IMR-90 (cell line): ENCODE measurements around the gene SLC25A21.

Experiments used
- BHLHE40 ChIP-seq: fragments of 150-350 bp; IDR thresholded peaks from 2 replicates; pipeline ENCODE4 v1.6.1; 2016; ENCODE audit warnings: mild to moderate bottlenecking, low read depth, low read length
- CEBPB ChIP-seq: IDR thresholded peaks from 2 replicates; pipeline ENCODE4 v1.6.1; 2012; ENCODE audit warnings: low read depth, low read length, improper control_type of control experiment
- CTCF ChIP-seq: conservative IDR thresholded peaks from 2 replicates; pipeline ENCODE4 v1.5.1; 2012; ENCODE audit warnings: mild to moderate bottlenecking, low read depth, low read length, improper control_type of control experiment
- MAFK ChIP-seq: IDR thresholded peaks from 2 replicates; pipeline ENCODE4 v1.6.1; 2012; ENCODE audit warnings: low read depth, low read length, improper control_type of control experiment
- MAZ ChIP-seq: IDR thresholded peaks from 2 replicates; pipeline ENCODE4 v1.6.1; 2012; ENCODE audit warnings: low read depth, mild to moderate bottlenecking, low read length, improper control_type of control experiment, moderate library complexity, borderline replicate concordance
- MXI1 ChIP-seq: IDR thresholded peaks from 2 replicates; pipeline ENCODE4 v1.6.1; 2012; ENCODE audit warnings: low read depth, mild to moderate bottlenecking, low read length, moderate library complexity, borderline replicate concordance
- POLR2A ChIP-seq: IDR thresholded peaks from 2 replicates; pipeline ENCODE4 v1.6.1; 2012; ENCODE audit warnings: mild to moderate bottlenecking, low read depth, low read length
- RAD21 ChIP-seq: IDR thresholded peaks from 2 replicates; pipeline ENCODE4 v1.6.1; 2012; ENCODE audit warnings: low read length, improper control_type of control experiment
- RCOR1 ChIP-seq: IDR thresholded peaks from 2 replicates; pipeline ENCODE4 v1.6.1; 2012; ENCODE audit warnings: mild to moderate bottlenecking, low read length, improper control_type of control experiment; ENCODE audit not compliant: insufficient replicate concordance
- RFX5 ChIP-seq: IDR thresholded peaks from 2 replicates; pipeline ENCODE4 v1.8.0; 2012; ENCODE audit warnings: low read depth, mild to moderate bottlenecking, low read length, moderate library complexity
- TF ChIP-seq, protein P1 (sequence below): fragments of 150-350 bp; IDR thresholded peaks from 2 replicates; pipeline ENCODE4 v1.6.1; 2017; ENCODE audit warnings: mild to moderate bottlenecking, antibody characterized with exemption, low read length, low read depth

GRCh38 chr14:36653962-36654793 lies 518.2 kb downstream of the SLC25A21 start:
- TF ChIP-seq CTCF (no peak), CEBPB (no peak), MXI1 (no peak), MAFK (no peak), RAD21 (no peak), MAZ (no peak), RFX5 (no peak), POLR2A (no peak), BHLHE40 (no peak), RCOR1 (no peak)
- TF ChIP-seq, protein P1, sequence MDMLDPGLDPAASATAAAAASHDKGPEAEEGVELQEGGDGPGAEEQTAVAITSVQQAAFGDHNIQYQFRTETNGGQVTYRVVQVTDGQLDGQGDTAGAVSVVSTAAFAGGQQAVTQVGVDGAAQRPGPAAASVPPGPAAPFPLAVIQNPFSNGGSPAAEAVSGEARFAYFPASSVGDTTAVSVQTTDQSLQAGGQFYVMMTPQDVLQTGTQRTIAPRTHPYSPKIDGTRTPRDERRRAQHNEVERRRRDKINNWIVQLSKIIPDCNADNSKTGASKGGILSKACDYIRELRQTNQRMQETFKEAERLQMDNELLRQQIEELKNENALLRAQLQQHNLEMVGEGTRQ, result no peak
